Parathyroid adenoma (tissue), 2 donors: ENCODE measurements around the gene APLP2.

Source experiments
- H2AFZ ChIP-seq: fragments of 300-600 bp; sonication (generic); one replicate; pipeline ENCODE4 v1.7.0; 2017; ENCODE audit warnings: antibody characterized with exemption, mild to moderate bottlenecking
- H3K27ac ChIP-seq: fragments of 300-600 bp; sonication (generic); one replicate; pipeline ENCODE4 v1.7.0; 2017
- H3K27me3 ChIP-seq: fragments of 300-600 bp; sonication (generic); one replicate; pipeline ENCODE4 v1.7.0; 2017; ENCODE audit warnings: low read length; ENCODE audit not compliant: control insufficient read depth, insufficient read depth
- H3K36me3 ChIP-seq: fragments of 300-600 bp; sonication (generic); one replicate; pipeline ENCODE4 v1.7.0; 2017; ENCODE audit warnings: low read length; ENCODE audit not compliant: control insufficient read depth, insufficient read depth
- H3K4me1 ChIP-seq: fragments of 300-600 bp; sonication (generic); one replicate; pipeline ENCODE4 v1.7.0; 2017; ENCODE audit warnings: control low read depth
- H3K4me2 ChIP-seq: fragments of 300-600 bp; sonication (generic); one replicate; pipeline ENCODE4 v1.7.0; 2017; ENCODE audit warnings: low read length
- H3K4me3 ChIP-seq: fragments of 300-600 bp; sonication (generic); one replicate; pipeline ENCODE4 v1.7.0; 2017; ENCODE audit warnings: low read depth, low read length
- H3K79me2 ChIP-seq: fragments of 300-600 bp; sonication (generic); one replicate; pipeline ENCODE4 v1.7.0; 2017; ENCODE audit warnings: control low read depth
- H3K9ac ChIP-seq: fragments of 300-600 bp; sonication (generic); one replicate; pipeline ENCODE4 v1.7.0; 2017; ENCODE audit warnings: mild to moderate bottlenecking
- H3K9me3 ChIP-seq: fragments of 300-600 bp; sonication (generic); one replicate; pipeline ENCODE4 v1.7.0; 2017; ENCODE audit warnings: low read length; ENCODE audit not compliant: control insufficient read depth
- TF ChIP-seq, protein P1 (sequence below): fragments of 300-600 bp; sonication (generic); IDR thresholded peaks from one replicate; pipeline ENCODE4 v1.7.0; 2017; ENCODE audit warnings: antibody characterized with exemption, mild to moderate bottlenecking
- donor health status: primary hyperparathyroidism.

APLP2 gene

GRCh38 chr11:130024361-130024760 is 45.3 kb upstream of the APLP2 start:
- H3K4me1 ChIP-seq = no peaks in the 10 kb centered on the region
- no peak overlapping the region for H3K27ac ChIP-seq
- TF ChIP-seq, protein P1, sequence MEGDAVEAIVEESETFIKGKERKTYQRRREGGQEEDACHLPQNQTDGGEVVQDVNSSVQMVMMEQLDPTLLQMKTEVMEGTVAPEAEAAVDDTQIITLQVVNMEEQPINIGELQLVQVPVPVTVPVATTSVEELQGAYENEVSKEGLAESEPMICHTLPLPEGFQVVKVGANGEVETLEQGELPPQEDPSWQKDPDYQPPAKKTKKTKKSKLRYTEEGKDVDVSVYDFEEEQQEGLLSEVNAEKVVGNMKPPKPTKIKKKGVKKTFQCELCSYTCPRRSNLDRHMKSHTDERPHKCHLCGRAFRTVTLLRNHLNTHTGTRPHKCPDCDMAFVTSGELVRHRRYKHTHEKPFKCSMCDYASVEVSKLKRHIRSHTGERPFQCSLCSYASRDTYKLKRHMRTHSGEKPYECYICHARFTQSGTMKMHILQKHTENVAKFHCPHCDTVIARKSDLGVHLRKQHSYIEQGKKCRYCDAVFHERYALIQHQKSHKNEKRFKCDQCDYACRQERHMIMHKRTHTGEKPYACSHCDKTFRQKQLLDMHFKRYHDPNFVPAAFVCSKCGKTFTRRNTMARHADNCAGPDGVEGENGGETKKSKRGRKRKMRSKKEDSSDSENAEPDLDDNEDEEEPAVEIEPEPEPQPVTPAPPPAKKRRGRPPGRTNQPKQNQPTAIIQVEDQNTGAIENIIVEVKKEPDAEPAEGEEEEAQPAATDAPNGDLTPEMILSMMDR = no peak

GRCh38 chr11:130025371-130025770 is 44.3 kb upstream of the APLP2 start:
- no peaks in the 10 kb centered on the region for H3K79me2 ChIP-seq
- H3K4me2 ChIP-seq = no peak overlapping the region
- no peak overlapping the region for H3K27ac ChIP-seq
- no peaks in the 10 kb centered on the region for H3K9me3 ChIP-seq
- H3K36me3 ChIP-seq = no peaks in the 10 kb centered on the region
- no peaks in the 10 kb centered on the region for H3K4me1 ChIP-seq
- TF ChIP-seq, protein P1 = no peak
- H2AFZ ChIP-seq = no peak overlapping the region
- H3K9ac ChIP-seq = no peak overlapping the region
- no peak overlapping the region for H3K4me3 ChIP-seq
- H3K27me3 ChIP-seq = no peaks in the 10 kb centered on the region

More at GRCh38 chr11:130024361-130024760, 45.3 kb upstream of the APLP2 start:
- Histone ChIP-seq H3K27me3 (no peaks in the 10 kb centered on the region), H2AFZ (no peak overlapping the region), H3K4me3 (no peak overlapping the region), H3K79me2 (no peaks in the 10 kb centered on the region), H3K4me2 (no peak overlapping the region), H3K9ac (no peak overlapping the region), H3K9me3 (no peaks in the 10 kb centered on the region), H3K36me3 (no peaks in the 10 kb centered on the region)

DNA sequence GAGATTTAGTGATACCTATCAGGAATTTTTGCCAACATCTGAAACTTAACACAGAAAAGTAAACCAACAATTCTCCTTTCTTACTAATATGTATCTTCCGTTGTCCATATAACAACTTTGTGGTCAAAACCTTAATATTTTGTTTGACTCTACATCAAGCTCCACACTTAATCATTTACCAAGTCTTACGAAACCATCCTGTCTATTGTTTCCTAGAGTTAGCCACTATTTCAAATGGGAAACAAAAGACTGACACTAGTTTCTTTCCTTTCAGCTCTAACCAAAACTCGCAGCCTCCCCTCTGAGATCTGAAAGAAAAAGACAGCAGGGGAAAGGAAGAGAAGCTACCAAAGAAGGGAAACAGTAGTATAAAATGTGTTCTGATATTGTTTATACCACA is 40.6 kb upstream of the APLP2 start:
- no peaks in the 10 kb centered on the region for H3K4me1 ChIP-seq
- H3K4me2 ChIP-seq = no peak overlapping the region
- H3K27ac ChIP-seq = no peak overlapping the region
- H3K36me3 ChIP-seq = no peaks in the 10 kb centered on the region
- H2AFZ ChIP-seq = no peak overlapping the region
- H3K9me3 ChIP-seq = no peaks in the 10 kb centered on the region
- H3K9ac ChIP-seq = no peak overlapping the region
- TF ChIP-seq, protein P1 = no peak
- H3K4me3 ChIP-seq = no peak overlapping the region
- H3K27me3 ChIP-seq = no peaks in the 10 kb centered on the region
- H3K79me2 ChIP-seq = no peaks in the 10 kb centered on the region

DNA sequence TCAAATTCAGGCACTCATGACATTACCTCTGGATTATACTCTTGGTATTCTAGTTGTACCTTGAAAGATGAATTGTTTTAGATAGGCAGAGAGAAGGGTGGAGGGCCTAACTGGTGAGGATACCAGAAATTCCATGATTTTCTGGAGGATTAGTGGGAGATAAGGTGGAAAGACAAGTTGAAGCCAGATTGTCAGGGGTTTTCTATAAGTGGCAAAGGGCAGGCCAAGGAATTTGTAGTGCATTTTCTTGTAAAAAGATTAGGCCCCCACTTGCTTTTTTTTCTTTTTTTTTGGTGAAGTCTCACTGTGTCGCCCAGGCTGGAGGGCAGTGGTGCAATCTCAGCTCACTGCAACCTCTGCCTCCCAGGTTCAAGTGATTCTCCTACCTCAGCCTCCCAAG is 38.6 kb upstream of the APLP2 start:
- TF ChIP-seq, protein P1 = no peak
- H3K36me3 ChIP-seq = no peaks in the 10 kb centered on the region
- H3K9ac ChIP-seq = no peak overlapping the region
- H3K4me3 ChIP-seq = no peak overlapping the region
- no peak overlapping the region for H3K27ac ChIP-seq
- H3K9me3 ChIP-seq = no peaks in the 10 kb centered on the region
- no peaks in the 10 kb centered on the region for H3K4me1 ChIP-seq
- no peaks in the 10 kb centered on the region for H3K27me3 ChIP-seq
- no peaks in the 10 kb centered on the region for H3K79me2 ChIP-seq
- H2AFZ ChIP-seq = no peak overlapping the region
- no peak overlapping the region for H3K4me2 ChIP-seq

DNA sequence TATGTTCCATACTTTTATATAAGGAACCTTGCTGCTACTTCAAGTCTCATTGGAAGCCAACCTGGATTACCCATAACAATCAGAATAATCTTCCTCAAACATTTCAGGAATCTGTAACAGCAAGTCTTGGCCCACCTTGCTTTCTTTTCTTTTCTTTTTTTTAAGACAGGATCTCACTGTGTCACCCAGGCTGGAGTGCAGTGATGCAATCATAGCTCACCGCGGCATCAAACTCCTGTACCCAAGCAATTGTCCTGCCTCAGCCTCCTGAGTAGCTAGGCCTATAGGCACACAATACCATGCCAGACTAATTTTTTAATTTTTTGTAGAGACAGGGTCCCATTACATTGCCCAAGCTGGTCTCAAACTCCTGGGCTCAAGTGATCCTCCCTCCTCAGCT is 37.7 kb upstream of the APLP2 start:
- no peak overlapping the region for H3K9ac ChIP-seq
- no peaks in the 10 kb centered on the region for H3K36me3 ChIP-seq
- no peaks in the 10 kb centered on the region for H3K27me3 ChIP-seq
- H2AFZ ChIP-seq = no peak overlapping the region
- H3K4me1 ChIP-seq = no peaks in the 10 kb centered on the region
- H3K9me3 ChIP-seq = no peaks in the 10 kb centered on the region
- H3K79me2 ChIP-seq = no peaks in the 10 kb centered on the region
- H3K4me2 ChIP-seq = no peak overlapping the region
- H3K27ac ChIP-seq = no peak overlapping the region
- TF ChIP-seq, protein P1 = no peak
- no peak overlapping the region for H3K4me3 ChIP-seq
